Measurements from ENCODE around the gene REL.

The REL gene

DNA sequence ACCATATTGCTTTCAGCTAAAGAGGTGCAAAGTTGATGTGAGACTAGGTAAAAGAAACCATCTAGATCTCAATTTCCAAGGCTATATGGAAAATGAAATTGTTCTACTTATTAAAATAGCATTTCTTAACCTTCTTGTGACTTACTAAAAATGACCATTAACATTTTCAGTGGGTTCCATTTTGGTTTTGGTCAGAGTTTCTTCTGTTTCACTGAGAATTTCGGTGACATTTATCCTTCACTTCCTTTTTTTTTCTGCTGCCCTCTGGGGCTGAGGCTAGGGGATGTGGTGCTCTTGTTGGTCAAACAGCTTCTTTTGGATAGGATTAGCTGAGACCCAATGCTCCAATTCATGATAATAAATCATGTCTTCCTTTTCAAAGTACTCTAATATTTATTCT, 44.3 kb upstream of the REL start:
- Histone ChIP-seq H3K27ac (ENCODE audit: poor library complexity, severe bottlenecking) (no peak overlapping the region), H3K36me3 (ENCODE audit: low read depth) (no peaks in the 10 kb centered on the region), H3K9me3 (ENCODE audit: severe bottlenecking) (no peaks in the 10 kb centered on the region), H3K4me1 (ENCODE audit: insufficient read depth, poor library complexity, severe bottlenecking) (no peaks in the 10 kb centered on the region), H3K4me3 (ENCODE audit: severe bottlenecking) (no peak overlapping the region), H3K27me3 (ENCODE audit: insufficient read depth, poor library complexity, severe bottlenecking) (no peaks in the 10 kb centered on the region)
- no peak for ATAC-seq (ENCODE audit: low read depth)
- TF ChIP-seq, protein P1, sequence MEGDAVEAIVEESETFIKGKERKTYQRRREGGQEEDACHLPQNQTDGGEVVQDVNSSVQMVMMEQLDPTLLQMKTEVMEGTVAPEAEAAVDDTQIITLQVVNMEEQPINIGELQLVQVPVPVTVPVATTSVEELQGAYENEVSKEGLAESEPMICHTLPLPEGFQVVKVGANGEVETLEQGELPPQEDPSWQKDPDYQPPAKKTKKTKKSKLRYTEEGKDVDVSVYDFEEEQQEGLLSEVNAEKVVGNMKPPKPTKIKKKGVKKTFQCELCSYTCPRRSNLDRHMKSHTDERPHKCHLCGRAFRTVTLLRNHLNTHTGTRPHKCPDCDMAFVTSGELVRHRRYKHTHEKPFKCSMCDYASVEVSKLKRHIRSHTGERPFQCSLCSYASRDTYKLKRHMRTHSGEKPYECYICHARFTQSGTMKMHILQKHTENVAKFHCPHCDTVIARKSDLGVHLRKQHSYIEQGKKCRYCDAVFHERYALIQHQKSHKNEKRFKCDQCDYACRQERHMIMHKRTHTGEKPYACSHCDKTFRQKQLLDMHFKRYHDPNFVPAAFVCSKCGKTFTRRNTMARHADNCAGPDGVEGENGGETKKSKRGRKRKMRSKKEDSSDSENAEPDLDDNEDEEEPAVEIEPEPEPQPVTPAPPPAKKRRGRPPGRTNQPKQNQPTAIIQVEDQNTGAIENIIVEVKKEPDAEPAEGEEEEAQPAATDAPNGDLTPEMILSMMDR (IDR thresholded peaks at IDR 0.05; ENCODE audit: poor library complexity, severe bottlenecking) = no peak
- DNase-seq (ENCODE audit: low spot score) = no peak

DNA sequence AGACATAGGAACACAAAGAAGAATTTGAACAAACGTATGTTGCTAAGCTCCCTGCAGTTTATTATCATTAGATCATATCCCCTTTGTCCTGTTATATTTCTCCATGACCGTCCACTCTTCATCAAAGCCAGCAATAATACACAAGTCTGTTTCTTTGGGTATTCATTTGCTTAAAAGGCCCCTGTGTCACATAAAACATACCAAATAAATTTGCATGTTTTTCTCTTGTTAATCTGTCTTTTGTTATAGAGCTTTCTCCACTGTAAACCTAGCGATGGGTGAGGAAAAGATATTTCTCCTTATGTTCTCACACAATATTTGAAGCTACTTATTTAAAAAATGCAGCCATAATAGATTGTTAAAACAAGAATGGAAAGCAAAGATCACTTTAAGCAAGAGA, 42.9 kb upstream of the REL start:
- Histone ChIP-seq H3K9me3 (ENCODE audit: severe bottlenecking) (no peaks in the 10 kb centered on the region), H3K27ac (ENCODE audit: poor library complexity, severe bottlenecking) (no peak overlapping the region), H3K27me3 (ENCODE audit: insufficient read depth, poor library complexity, severe bottlenecking) (no peaks in the 10 kb centered on the region), H3K4me1 (ENCODE audit: insufficient read depth, poor library complexity, severe bottlenecking) (no peaks in the 10 kb centered on the region), H3K36me3 (ENCODE audit: low read depth) (no peaks in the 10 kb centered on the region), H3K4me3 (ENCODE audit: severe bottlenecking) (no peak overlapping the region)
- TF ChIP-seq, protein P1 (IDR thresholded peaks at IDR 0.05; ENCODE audit: poor library complexity, severe bottlenecking) = no peak
- DNase-seq (ENCODE audit: low spot score) (no peak), ATAC-seq (ENCODE audit: low read depth) (no peak)

DNA sequence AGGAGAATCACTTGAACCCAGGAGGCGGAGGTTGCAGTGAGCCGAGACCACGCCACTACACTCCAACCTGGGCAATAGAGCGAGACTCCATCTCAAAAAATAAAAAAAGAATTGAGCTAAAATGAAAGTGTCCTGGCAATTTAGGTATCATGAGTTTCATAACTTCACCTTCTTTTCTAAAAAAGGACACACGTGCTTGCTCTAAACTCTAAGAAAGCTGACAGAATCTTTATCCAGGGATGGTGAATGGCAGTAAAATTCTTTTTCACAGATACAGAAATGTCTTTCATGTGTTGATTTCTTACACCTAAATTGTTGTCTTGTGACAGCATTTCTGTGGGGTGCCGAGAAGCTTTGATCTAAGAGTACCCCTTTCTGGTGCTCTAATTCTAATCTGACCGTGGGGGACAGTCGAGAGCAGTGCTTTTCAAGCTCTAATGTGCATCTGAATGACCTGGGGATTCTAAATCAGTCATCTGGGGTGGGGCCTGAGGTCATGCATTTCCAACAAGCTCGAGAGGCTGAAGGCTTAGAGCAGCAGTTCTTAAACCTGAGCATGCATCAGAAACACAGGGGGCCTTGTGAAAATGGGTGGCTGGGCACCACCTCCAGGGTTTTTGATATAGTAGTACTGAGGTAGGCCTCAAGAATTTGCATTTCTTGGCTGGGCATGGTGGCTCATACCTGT, 42.1 kb upstream of the REL start:
- DNase-seq (ENCODE audit: low spot score) (no peak), ATAC-seq (ENCODE audit: low read depth) (no peak)
- Histone ChIP-seq H3K4me1 (ENCODE audit: insufficient read depth, poor library complexity, severe bottlenecking) (no peaks in the 10 kb centered on the region), H3K27ac (ENCODE audit: poor library complexity, severe bottlenecking) (no peak overlapping the region), H3K9me3 (ENCODE audit: severe bottlenecking) (no peaks in the 10 kb centered on the region), H3K4me3 (ENCODE audit: severe bottlenecking) (no peak overlapping the region), H3K27me3 (ENCODE audit: insufficient read depth, poor library complexity, severe bottlenecking) (no peaks in the 10 kb centered on the region), H3K36me3 (ENCODE audit: low read depth) (no peaks in the 10 kb centered on the region)
- TF ChIP-seq, protein P1 (IDR thresholded peaks at IDR 0.05; ENCODE audit: poor library complexity, severe bottlenecking) = no peak

DNA sequence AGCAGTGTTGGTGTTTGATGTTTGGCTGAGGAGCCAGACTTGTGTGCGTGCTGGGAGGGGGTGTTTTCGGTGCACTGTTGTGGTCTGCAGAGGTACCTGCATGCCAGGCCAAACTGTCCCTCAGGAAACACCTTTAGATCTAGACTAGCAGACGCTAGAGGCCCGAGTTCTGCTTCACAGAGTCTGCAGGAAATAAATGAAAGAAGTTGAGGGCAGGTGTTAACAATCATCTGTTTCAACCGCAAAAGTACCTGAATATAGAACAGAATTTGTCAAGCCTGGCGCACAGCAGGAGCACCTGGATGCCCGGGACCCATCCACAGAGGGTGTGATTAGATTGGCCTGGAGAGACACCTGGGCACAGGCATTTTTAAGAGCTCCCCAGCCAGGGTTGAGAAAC, 40.5 kb upstream of the REL start:
- H3K4me3 ChIP-seq (ENCODE audit: severe bottlenecking) = no peak overlapping the region
- H3K36me3 ChIP-seq (ENCODE audit: low read depth) = no peaks in the 10 kb centered on the region
- TF ChIP-seq, protein P1 (IDR thresholded peaks at IDR 0.05; ENCODE audit: poor library complexity, severe bottlenecking) = no peak
- ATAC-seq (ENCODE audit: low read depth) (no peak), DNase-seq (ENCODE audit: low spot score) (no peak)
- H3K9me3 ChIP-seq (ENCODE audit: severe bottlenecking) = no peaks in the 10 kb centered on the region
- H3K27me3 ChIP-seq (ENCODE audit: insufficient read depth, poor library complexity, severe bottlenecking) = no peaks in the 10 kb centered on the region
- no peaks in the 10 kb centered on the region for H3K4me1 ChIP-seq (ENCODE audit: insufficient read depth, poor library complexity, severe bottlenecking)
- H3K27ac ChIP-seq (ENCODE audit: poor library complexity, severe bottlenecking) = no peak overlapping the region

DNA sequence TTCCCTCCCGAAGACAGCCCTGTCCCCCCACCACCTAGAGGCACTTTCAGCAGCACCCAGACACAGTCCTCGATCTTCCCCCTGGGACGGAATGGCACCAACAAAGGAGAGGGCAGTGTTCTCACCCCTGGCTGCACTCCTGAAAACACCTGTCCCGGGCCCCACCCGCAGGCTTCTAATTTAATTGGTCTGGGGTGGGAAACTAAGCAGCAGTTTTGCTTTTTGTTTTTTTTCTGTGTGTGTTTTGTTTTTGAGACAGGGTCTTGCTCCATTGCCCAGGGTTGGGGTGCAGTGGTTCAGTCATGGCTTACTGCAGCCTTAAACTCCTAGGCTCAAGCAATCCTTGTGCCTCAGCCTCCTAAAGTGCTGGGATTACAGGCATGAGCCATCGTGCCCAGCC, 38.4 kb upstream of the REL start:
- H3K36me3 ChIP-seq (ENCODE audit: low read depth) = no peaks in the 10 kb centered on the region
- DNase-seq (ENCODE audit: low spot score) (no peak), ATAC-seq (ENCODE audit: low read depth) (no peak)
- no peaks in the 10 kb centered on the region for H3K27me3 ChIP-seq (ENCODE audit: insufficient read depth, poor library complexity, severe bottlenecking)
- no peak overlapping the region for H3K4me3 ChIP-seq (ENCODE audit: severe bottlenecking)
- no peaks in the 10 kb centered on the region for H3K9me3 ChIP-seq (ENCODE audit: severe bottlenecking)
- no peaks in the 10 kb centered on the region for H3K4me1 ChIP-seq (ENCODE audit: insufficient read depth, poor library complexity, severe bottlenecking)
- TF ChIP-seq, protein P1 (IDR thresholded peaks at IDR 0.05; ENCODE audit: poor library complexity, severe bottlenecking) = no peak
- no peak overlapping the region for H3K27ac ChIP-seq (ENCODE audit: poor library complexity, severe bottlenecking)

All from RWPE2 (cell line).